Erythroblast (primary cell): ENCODE data around the gene AJM1.

ENCODE experiments used
- DNase-seq, 2 experiments: peaks; one replicate each; lab custom pipeline; 2025; lab: John Stamatoyannopoulos, UW
- GATA1 ChIP-seq: IDR thresholded peaks from 2 replicates; pipeline ENCODE4 v1.6.1; 2011; ENCODE audit warnings: low read depth, mild to moderate bottlenecking, control low read depth, low read length, moderate library complexity
- POLR2A ChIP-seq: IDR thresholded peaks from 2 replicates; pipeline ENCODE4 v1.6.1; 2011; ENCODE audit warnings: mild to moderate bottlenecking, low read length

The AJM1 gene

DNA sequence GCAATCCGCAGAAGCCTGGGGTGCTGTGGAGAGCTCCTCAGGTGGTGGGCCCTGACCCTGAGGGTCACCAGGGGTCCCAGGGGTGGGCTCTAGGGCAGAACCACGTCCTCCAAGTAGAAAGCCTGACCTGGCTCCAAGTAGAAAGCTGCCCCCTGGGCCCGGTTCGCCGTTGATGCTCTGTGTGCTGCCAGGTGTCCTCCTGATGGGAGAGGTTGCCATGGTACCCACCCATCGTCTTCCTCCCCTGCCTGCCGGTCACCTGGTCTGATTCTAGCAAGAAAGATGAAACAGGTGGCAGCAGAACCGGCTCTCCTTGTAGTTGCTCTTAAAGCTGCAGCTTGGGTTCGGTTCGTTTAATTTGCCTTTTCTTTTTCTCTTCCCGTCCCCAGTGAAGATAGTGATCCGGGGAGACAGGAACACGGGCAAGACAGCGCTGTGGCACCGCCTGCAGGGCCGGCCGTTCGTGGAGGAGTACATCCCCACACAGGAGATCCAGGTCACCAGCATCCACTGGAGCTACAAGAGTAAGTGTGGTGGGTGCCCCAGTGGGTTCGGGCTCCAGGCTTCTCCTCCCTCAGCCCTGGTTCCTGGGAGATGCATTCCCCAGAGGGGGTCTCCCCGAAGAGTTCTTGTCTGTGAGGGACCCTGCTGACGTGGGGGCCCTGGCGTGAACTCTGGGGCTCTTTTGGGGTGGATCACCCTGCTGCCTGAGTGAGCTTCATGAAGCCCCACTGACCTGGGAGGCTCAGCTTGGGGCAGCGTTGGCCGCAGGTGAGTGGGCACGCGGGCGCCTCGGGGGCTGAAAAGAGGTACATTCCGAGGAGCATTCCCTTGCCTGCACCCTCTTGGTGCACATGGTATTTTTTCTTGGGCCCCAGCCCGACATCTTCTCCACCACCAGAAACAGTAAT, 18.9 kb upstream of the AJM1 start:
- no peak for TF ChIP-seq GATA1
- TF ChIP-seq POLR2A: no peak
- DNase-seq: no peak

DNA sequence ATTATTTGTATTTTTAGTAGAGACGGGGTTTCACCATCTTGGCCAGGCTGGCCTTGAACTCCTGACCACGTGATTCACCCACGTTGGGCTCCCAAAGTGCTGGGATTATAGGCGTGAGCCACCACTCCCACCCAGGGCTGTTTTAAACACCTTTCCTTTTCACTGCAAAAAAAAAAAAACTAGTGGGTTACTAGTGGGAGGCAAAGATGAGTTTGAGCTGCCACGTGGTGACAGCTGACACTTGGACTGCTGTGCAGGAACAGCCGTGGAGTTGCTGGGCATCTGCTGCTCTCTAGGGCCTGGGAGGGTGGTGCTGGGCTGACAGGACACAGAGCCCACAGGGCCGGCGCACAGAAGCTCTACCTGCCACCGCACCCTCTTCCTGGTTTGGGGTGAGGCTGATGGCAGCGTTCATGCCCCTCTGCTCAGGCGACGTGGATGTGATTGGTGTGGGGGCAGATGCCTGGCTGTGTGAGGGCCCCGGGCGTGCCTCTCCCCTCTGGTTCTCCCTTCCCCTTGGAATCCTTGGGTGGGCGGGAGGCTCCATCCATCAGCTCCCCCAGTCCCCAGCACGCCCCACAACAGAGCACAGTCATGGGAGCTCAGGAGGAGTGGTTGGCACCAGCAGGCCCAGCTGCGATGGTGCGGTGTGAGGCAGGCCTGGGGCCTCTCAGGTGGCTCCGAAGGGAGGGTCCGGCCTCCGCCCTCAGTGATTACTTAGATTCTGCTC, 17.6 kb upstream of the AJM1 start:
- DNase-seq: no peak
- TF ChIP-seq GATA1: no peak
- no peak for TF ChIP-seq POLR2A

DNA sequence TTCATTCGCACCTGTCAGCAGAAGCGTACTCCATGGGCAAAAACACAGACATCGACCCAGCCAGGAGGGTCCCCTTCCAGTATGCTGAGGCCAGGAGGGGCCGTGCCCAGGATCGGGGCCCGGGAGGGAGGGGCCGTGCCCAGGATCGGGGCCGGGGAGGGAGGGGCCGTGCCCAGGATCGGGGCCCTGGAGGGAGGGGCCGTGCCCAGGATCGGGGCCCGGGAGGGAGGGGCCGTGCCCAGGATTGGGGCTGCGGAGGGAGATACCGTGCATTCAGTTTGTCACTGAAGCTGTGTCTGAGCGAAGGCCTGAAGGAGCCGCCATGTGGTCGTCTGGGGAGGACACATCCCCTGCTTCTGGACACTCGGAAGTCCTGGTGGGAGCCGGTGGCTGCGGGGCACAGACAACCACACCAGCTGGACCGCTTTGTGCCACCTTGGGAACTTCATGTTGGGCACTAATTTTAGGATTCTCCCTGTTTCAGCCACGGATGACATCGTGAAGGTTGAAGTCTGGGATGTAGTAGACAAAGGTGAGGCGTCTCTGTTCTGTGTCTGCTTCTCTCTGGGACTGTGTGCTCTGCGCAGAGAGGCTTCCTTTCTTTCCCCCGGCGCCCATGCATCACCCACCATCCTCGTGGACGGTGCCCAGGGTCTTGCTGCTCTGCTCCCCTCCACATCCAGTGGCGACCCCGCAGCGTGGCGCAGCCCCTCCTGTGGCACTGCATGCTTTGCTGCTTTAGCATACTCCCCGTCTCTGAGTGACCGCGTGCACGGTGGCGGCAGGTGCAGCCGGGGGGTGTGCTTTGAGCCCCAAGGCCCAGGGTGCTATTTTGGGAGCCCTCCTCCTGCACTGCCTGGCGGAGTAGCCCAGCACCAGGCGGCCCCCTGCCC, 16.7 kb upstream of the AJM1 start:
- no peak for TF ChIP-seq POLR2A
- TF ChIP-seq GATA1: no peak
- DNase-seq: no peak

DNA sequence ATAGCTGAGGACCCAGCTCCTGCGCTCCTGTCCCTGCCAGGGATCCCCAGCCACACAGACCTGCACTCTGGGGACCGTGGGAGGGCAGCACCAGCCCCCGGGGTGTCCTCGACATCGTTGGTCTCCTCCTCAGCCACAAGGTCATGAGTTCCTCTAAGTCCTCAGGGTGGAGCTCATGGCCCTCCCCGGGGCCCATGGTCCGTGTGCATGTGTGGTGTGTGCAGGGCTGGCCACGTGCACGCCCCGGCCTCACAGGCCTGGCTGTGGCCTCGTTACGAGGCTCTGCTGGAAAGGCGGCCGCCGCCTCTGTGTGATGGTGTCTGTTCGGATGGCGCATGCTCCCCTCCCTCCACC, 16.1 kb upstream of the AJM1 start:
- DNase-seq: no peak
- TF ChIP-seq POLR2A: no peak
- TF ChIP-seq GATA1: no peak

DNA sequence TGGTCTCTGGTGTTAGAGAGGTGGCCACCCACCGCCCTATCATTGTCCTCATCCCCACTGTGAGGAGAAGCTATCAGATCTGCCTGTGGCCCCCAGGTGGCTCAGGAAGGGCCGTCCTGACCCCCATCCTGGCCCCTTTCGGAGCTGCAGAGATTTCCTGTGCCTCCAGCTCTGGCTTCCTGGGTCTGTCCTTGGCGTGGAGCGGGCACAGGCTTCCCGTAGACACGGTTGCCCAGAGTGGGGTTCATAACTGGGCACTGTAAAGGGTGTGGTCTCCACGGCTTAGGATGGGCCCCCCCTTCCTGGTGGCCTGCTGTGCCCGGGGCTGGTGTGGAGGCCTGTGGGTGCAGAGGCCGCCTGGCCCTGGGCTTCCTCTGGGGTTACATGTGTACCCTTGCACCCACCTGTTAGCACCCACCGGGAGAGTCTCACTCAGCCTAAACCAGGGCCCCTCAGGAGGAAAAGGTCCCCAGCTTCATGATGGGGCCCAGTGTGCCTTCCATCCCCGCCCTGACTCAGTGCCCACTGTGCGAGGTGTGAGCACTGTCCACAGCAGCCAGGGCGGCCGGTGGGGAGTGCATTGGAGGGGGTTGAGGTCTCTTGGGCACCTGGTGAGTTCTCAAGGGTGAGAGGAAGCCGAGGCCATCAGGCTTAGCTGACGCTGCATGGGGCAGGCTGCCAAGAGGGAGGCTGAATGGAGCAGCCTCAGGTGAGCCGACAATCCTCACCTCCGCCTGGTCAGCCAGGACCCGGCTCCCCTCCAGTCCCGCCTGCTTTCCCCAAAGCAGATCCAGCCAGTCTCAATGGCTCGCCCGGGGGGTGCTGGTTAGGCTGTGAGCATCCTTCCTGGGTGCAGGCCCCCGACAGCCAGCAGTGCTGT, 15.3 kb upstream of the AJM1 start:
- DNase-seq: no peak
- TF ChIP-seq POLR2A (no peak), GATA1 (no peak)

DNA sequence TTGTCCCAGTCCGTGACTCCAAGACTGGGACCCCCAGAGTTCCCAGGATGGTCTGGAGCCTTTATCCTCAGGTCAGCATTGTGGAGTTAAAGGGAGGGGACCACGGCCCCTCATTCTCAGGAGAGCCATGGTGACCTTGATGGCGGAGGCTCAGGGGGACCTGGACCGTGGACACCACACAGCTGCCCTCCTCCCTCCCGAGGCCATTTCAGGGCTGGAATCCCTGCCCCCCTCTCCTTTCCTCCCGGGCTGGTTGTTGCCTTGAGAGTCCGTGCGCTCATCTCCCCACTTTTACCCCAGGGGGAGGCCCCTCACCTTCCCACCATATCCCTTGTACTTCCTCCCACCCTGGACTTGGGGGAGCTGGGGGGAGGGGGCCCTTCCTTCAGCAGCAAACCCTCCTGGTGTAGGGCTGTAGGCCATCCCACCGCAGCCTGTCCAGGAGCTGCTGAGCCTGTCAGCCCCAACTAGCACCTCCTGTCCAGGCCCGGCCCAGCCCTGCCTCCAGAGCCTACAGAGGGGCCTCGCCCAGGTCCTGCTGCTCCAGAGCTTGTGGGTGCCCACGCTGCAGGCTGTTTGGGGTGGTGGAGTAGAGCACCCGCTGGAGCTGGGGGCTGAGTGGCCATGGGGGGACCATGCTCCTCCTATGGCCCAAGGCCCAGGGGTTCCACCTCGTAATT, 14.3 kb upstream of the AJM1 start:
- TF ChIP-seq GATA1: no peak
- TF ChIP-seq POLR2A: no peak
- DNase-seq: no peak

DNA sequence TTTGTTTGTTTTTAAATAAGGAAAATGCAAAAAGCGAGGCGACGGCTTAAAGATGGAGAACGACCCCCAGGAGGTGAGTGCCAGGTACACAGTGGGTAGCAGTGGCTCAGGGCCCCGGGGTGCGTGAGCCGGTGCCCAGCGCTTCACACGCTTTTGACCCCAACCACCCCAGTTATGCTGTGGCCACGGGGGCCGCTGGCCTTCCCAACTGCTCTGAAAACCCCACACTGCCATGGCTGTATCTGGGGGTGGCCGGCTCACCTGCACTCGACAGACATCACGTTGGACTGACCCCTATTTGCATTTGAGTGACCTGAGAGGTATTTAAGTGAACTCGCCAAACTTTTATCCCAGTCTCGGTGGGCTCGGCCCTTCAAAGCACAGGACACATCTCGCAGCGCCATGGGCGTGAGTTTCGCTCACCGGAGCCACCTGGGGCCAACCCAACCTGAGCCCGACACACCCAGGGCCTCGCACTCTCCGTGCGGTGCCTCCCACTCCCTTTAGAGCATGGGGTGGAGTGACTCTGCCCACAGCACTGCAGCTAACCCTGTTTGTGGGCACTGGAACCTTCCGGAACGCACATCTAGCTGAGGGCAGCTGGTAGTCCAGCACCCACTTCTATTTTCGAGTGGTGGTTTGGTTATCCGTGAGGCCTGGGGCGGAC, 13.7 kb upstream of the AJM1 start:
- no peak for DNase-seq
- TF ChIP-seq GATA1 (no peak), POLR2A (no peak)

DNA sequence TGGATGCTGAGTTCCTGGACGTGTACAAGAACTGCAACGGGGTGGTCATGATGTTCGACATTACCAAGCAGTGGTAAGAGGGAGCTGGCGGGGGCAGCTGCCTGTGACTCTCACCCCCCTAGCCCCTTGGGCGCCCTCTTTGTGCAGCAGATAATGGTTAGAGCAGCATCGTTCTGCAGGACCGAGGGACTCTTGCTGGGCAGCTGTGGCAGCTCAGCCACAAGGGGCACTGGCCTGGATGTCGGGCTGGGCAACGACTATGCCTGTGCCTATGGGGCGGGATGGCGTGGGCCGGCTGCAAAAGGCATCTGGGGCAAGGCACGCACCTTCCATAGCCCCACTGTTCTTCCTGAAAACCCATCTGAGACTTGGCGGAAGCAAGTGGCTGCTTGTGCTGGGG, 12.9 kb upstream of the AJM1 start:
- DNase-seq: no peak

DNA sequence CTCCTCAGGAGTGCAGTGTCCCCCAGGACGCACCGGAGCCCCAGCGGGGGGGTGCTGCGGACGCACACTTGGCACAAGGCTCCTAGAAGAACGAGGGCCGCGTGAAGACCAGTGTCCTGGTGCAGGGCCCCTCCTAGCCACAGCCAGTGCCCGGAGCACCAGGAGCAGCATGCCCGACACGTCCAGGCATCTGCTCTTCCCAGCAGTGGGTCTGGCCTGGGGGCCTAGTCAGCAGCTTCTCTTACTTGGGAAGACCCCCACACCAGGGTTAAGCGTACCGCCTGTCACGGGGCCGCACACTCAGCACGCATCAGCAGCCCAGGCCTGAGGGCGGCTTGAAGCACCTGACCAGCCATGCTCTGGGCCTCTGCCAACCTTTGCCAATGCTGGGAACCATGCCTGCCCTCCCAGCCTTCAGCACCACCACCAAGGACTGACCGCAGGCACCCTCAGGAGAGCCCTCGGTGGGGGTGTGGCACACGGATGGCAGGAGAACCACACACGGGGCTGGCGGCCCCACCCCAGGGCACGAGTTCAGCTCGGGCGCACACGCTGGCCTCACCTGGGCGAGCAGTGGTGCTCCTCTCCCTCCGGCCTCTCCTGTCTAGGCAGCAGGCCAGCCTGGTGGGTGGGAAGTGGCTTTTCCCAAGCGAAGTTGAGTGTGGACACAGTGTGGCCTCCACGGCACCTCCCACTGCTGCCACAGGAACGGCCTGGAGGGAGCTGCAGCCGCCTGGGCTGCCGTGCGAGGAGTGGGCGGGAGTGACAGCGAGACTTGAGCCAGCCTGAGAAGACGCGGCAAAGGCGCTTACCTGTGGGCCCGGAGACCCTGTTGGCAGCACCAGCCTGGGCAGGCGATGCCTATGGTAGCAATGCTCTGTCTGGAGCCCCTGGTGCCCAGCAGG, 12.0 kb upstream of the AJM1 start:
- DNase-seq: no peak
- TF ChIP-seq POLR2A: no peak
- no peak for TF ChIP-seq GATA1

More for the DNA sequence above, 12.9 kb upstream of the AJM1 start:
- TF ChIP-seq GATA1: no peak
- no peak for TF ChIP-seq POLR2A

DNA sequence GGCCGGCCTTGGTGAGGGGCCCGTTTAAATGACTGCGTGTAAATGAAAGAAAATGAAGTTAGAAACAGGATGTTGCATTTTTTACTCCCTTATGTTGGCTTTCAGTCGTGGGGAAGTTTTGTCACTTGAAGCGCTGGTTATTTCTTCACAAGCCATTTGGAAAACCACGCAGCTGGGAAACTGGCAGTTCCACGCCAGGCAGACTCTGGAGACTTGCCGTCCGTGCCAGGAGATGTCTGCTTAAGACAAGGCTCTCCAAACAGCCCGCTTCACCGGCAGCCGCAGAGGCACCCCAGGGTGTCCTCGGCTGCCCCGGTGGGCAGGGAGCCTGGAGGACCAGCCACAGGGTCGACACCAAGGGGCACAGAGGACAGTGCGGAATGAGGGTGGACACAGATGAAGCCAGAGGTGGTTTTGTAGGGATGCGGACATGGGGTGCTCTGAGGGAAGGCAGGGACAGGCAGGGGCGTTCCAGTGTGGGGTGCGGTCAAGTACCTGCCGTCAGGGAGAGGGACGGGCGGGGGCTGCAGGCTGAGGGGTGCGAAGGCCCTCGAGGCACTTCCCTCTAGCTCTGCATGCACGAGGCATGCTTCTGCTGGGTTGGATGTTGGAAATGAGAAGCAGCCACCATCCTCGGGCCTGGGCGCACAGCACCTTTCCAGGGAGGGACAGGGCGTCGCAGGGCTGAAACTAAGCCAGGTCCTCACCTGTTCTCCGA, 11.1 kb upstream of the AJM1 start:
- DNase-seq: no peak
- TF ChIP-seq GATA1 (no peak), POLR2A (no peak)

DNA sequence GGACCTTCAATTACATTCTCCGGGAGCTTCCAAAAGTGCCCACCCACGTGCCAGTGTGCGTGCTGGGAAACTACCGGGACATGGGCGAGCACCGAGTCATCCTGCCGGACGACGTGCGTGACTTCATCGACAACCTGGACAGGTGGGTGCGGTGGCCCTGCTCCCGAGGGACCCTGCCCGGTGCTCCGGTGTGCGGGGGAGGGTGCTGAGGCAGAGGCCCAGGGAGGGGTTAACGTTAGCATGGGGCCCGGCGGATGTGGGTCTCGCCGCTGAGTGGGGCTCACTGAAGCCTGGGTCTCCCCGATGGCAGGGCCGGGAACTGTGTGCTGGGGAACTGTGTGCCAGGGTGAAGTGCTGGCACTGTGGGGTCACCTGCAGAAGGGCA, 10.6 kb upstream of the AJM1 start:
- no peak for DNase-seq
- TF ChIP-seq POLR2A (no peak), GATA1 (no peak)
